ENCODE data around the gene GSDME.

Gene GSDME

DNA sequence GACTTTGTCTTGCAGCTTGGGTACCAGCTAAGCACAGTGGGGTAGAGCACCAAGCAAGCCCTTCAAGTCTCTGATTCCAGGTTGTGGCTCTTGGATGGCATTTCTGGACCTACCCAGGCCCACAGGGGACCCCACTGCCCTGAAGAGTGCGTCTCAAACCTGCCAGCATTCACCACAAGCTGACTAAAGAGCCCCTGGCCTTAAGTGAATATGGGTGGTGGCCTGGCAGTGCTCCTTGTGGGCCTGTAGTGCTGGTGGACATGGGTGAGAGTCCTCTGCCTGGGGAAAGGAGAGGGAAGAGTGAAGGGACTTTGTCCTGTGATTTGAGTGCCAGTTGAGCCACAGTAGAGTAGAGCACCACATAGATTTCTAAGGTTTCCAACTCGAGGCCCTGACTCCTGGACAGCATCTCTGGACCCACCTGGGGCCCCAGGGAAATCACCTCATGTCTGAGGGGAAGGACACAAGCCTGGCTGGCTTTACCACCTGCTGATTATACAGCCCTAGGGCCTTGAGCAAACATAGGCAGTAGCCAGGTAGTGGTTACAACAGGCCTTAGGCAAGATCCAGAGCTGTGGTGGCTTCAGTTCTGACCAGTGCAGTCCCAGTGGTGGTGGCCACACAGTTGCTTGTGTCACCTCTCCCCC is 23.7 kb downstream of the GSDME start:
- no peak for FAIRE-seq
- DNase-seq (ENCODE audit: insufficient read length, low spot score), result no peak
- TF ChIP-seq, protein P1, sequence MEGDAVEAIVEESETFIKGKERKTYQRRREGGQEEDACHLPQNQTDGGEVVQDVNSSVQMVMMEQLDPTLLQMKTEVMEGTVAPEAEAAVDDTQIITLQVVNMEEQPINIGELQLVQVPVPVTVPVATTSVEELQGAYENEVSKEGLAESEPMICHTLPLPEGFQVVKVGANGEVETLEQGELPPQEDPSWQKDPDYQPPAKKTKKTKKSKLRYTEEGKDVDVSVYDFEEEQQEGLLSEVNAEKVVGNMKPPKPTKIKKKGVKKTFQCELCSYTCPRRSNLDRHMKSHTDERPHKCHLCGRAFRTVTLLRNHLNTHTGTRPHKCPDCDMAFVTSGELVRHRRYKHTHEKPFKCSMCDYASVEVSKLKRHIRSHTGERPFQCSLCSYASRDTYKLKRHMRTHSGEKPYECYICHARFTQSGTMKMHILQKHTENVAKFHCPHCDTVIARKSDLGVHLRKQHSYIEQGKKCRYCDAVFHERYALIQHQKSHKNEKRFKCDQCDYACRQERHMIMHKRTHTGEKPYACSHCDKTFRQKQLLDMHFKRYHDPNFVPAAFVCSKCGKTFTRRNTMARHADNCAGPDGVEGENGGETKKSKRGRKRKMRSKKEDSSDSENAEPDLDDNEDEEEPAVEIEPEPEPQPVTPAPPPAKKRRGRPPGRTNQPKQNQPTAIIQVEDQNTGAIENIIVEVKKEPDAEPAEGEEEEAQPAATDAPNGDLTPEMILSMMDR (IDR thresholded peaks at IDR 0.05; ENCODE audit: insufficient read depth, missing control alignments), result no peak

DNA sequence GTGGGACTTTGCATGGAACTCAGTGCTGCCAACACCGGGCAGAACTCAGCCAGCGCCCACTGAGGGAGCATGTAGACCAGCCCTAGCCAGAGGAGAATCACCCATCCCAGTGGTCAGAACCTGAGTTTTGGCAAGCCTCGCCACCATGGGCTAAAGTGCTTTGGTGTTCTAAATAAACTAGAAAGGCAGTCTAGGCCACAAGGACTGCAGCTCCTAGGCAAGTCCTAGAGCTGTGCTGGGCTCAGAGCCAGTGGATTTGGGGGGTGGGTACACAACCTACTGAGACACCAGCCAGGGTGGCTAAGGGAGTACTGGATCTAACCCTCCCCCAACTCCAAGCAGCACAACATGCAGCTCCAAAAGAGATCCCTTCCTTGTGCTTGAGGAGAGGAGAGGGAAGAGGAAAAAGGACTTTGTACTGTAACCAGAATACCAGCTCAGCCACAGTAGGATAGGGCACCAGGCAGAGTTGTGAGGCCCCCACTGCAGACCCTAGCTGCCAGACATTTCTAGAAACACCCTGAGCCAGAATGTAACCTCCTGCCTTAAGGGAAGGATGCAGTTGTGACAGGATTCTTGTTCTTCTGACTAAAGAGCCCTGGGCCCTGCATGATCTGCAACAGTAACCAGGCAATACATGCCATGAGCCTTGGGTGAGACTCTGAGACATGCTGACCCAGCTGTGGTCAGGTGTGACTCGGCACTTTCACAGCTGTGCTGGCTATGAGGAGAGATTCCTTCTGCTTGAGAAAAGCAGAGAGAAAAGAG is 24.4 kb downstream of the GSDME start:
- FAIRE-seq (no peak), DNase-seq (ENCODE audit: insufficient read length, low spot score) (no peak)
- TF ChIP-seq, protein P1 (IDR thresholded peaks at IDR 0.05; ENCODE audit: insufficient read depth, missing control alignments), result no peak

DNA sequence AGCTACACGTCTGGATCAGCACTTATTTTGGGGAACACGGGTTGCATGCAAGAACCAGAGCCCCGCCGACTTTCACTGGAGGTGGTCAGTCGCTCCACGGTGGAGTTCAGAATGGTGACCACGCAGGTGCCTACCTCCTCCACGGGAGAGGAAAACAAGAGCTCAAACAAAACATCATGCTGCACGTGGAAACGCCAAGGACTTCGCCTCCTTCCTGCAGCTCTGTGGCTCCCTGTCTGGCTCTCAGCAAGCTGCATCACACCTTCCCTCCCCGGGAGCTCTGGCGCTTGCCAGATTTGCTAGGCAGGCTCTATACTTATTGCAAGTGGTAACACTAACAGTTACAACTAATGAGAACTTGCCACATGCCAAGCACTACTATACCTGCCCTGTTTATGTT is 26.0 kb downstream of the GSDME start:
- TF ChIP-seq, protein P1 (IDR thresholded peaks at IDR 0.05; ENCODE audit: insufficient read depth, missing control alignments), result no peak
- DNase-seq (ENCODE audit: insufficient read length, low spot score) (no peak), FAIRE-seq (no peak)

DNA sequence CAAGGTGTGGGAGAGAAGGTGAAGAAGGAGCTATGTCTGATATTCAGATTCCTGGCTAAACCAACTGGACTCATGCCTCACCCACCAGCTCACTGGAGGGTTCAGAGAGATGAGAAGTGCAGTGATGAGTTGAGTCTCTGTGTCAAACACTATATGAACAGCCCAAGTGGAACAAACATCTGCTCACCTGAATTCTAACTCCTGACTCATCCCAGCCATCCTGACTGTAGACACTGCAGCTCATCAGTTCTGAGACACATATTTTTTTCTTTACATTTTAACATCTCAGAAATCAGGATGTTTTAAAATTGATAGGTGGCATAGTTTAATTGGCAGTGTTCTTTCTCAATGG is 27.3 kb downstream of the GSDME start:
- no peak for FAIRE-seq
- TF ChIP-seq, protein P1 (IDR thresholded peaks at IDR 0.05; ENCODE audit: insufficient read depth, missing control alignments), result no peak
- DNase-seq (ENCODE audit: insufficient read length, low spot score), result no peak

DNA sequence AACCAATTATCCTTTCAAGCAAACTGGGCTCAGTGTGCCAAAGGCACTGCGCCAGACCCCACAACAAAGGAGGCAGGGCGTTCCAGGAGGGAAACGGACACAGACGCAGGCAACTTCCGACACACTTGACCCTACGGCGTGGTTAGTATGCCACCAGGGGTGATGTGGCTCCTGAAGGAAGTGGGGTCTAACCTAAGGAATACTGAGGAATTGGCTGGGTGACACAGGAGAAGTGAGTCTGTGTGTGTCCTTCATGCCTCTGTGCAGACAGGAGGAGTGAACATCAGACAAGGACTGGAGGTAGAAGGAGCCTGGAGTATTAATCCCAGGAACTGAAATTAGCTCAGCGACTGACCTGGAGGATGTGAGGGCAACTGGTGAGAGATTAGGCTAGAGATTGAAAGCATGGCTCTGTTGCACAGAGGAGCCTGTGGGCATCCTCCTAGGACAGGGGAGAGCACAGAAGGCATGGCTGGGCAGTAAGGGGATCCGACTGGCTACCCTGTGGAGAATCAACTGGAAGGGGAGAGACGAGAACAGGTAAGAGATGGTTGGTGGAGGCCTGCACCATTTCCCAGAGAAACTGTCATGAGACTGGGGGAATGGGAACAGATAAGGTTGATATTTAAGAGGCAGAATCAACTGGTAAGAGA is 27.8 kb downstream of the GSDME start:
- DNase-seq (ENCODE audit: insufficient read length, low spot score) (no peak), FAIRE-seq (no peak)
- TF ChIP-seq, protein P1 (IDR thresholded peaks at IDR 0.05; ENCODE audit: insufficient read depth, missing control alignments), result no peak

DNA sequence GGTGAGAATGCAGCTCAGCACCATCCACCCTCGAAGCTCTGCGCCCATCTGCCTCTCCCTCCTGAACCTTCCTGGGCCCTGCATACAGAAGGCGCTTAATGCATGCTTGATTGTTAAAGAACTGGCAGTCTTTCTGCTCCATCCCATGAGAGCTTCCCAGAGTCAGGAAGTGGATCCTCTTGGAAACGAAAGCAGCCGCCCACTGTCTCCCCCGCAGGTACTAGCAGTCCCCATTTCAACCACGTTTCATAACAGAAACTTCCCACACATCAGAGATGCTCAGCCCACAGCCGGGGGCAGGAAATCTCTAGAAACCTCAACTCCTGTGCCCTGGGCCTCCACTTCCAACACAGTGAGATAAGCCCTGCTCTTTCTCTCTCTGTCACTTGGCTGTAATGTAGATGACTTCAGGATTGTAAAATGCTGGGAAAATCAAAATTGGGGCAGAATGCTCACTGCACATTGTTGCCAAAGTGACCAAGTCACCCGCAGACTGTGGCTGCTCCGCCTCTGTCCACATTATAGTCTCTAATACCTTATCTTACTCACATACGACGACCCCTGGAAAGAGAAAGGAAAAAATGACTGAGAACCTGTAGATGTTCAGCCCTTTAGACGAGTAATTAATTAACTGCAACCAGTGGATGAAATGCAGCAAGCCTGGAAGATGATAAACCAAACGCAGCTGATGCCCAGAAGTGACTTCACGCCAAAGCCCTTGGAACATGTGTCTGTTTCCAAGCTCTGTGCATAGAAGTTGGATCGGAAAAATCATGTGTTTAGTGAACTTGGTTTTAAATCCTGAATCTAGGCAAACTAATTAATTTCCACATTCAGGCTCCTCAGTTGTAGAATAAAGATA is 28.5 kb downstream of the GSDME start:
- TF ChIP-seq, protein P1 (IDR thresholded peaks at IDR 0.05; ENCODE audit: insufficient read depth, missing control alignments), result no peak
- DNase-seq (ENCODE audit: insufficient read length, low spot score), result no peak
- no peak for FAIRE-seq

All from D721Med (cell line).